Measurements from ENCODE around the gene NOL9. TPM values are rescaled to one million over a fixed set of nuclear protein-coding genes. Genes with fewer than 3 reads are reported as not detected.

The NOL9 gene
- total and polyA plus RNA-seq, 2 donors (not counting 3 experiments of a cell fraction or from before 2014, with no cell fraction given): 14.1 to 42.9 TPM

GRCh38 chr1:6496890-6497214, 57.5 kb downstream of the NOL9 start:
- intact Hi-C loops (cut with micrococcal nuclease): loop anchor here (10.0 kb wide), 1 partner anchor 288 kb away; the partner anchor contains the start of gene CAMTA1
- Histone ChIP-seq H3K27ac (ENCODE audit: insufficient read depth, low read depth, low read length) (no peak overlapping the region), H3K36me3 (ENCODE audit: control insufficient read depth in 2 of 2, extremely low read depth in 1 of 2, insufficient read depth in 2 of 2, low read length in 2 of 2) (no peaks in the 10 kb centered on the region), H2AFZ (ENCODE audit: low read depth, low read length) (peak overlapping the region; percentile 42), H3K4me1 (ENCODE audit: control insufficient read depth, extremely low read depth, insufficient read depth, low read length) (peaks cover 29% of the 10 kb centered on the region), H3K9ac (replicated peaks; ENCODE audit: extremely low read depth, insufficient read depth, low read length) (peak overlapping the region; percentile 13), H4K20me1 (replicated peaks; ENCODE audit: control insufficient read depth, extremely low read depth, insufficient read depth, low read length) (no peaks in the 10 kb centered on the region), H3K4me3 (replicated peaks in 1 of 3; ENCODE audit: insufficient read depth in 1 of 3, low read depth in 1 of 3, low read length in 3 of 3) (peak overlapping the region; percentile 30 to 57 (median 48)), H3K9me1 (replicated peaks; ENCODE audit: control insufficient read depth, extremely low read depth, insufficient read depth, low read length) (no peaks in the 10 kb centered on the region), H3K4me2 (ENCODE audit: insufficient read depth, low read length) (peak overlapping the region; percentile 55), H3K9me3 (replicated peaks; ENCODE audit: control insufficient read depth, insufficient read depth, low read length) (no peaks in the 10 kb centered on the region), H3K27me3 (ENCODE audit: control insufficient read depth in 2 of 2, insufficient read depth in 2 of 2, low read length in 2 of 2) (no peaks in the 10 kb centered on the region), H3K79me2 (ENCODE audit: control insufficient read depth, insufficient read depth, low read length) (no peaks in the 10 kb centered on the region)
- no TSS peak for BruUV-seq (replicated peaks)
- CTCF ChIA-PET: no interaction called here
- DNase-seq (ENCODE audit: low read depth, low spot score) (no peak), FAIRE-seq (no peak)
- TF ChIP-seq MYC (IDR thresholded peaks at IDR 0.05; ENCODE audit: low read depth, low read length): no peak
- no peak for TF ChIP-seq JUN (IDR thresholded peaks at IDR 0.05; ENCODE audit: borderline replicate concordance, insufficient read depth, insufficient read length, low read depth)
- TF ChIP-seq EZH2 (IDR thresholded peaks at IDR 0.05; ENCODE audit: borderline replicate concordance, low read depth, low read length, severe bottlenecking): no peak
- TF ChIP-seq FOS (IDR thresholded peaks at IDR 0.05; ENCODE audit: borderline replicate concordance, insufficient read depth, low read length): no peak
- no peak for TF ChIP-seq GATA2 (IDR thresholded peaks at IDR 0.05; ENCODE audit: insufficient read depth, insufficient read length, low read depth, low read length)
- no peak for TF ChIP-seq POLR2AphosphoS5 (IDR thresholded peaks at IDR 0.05; ENCODE audit: insufficient read depth, low read depth, low read length)
- TF ChIP-seq POLR2A (IDR thresholded peaks at IDR 0.05; ENCODE audit: low read depth, low read length): no peak
- POLR2A ChIA-PET: no interaction called here
- dilution Hi-C loops (cut with MboI; ENCODE audit: extremely low pct_ligation_motif_present, low sequenced_read_pairs): no loop called here

GRCh38 chr1:6496365-6496721, 58.0 kb downstream of the NOL9 start:
- no peak for TF ChIP-seq MAX (IDR thresholded peaks at IDR 0.05; ENCODE audit: insufficient read depth, insufficient read length)
- TF ChIP-seq POLR2AphosphoS5 (IDR thresholded peaks at IDR 0.05; ENCODE audit: insufficient read depth, low read depth, low read length): no peak
- no peak for TF ChIP-seq EZH2 (IDR thresholded peaks at IDR 0.05; ENCODE audit: borderline replicate concordance, low read depth, low read length, severe bottlenecking)
- ChIA-PET CTCF (no interaction called here), POLR2A (no interaction called here)
- H3K9me3 ChIP-seq (replicated peaks; ENCODE audit: control insufficient read depth, insufficient read depth, low read length): no peaks in the 10 kb centered on the region
- no TSS peak for BruUV-seq (replicated peaks)
- H3K27ac ChIP-seq (ENCODE audit: insufficient read depth, low read depth, low read length): no peak overlapping the region
- peaks cover 31% of the 10 kb centered on the region for H3K4me1 ChIP-seq (ENCODE audit: control insufficient read depth, extremely low read depth, insufficient read depth, low read length)
- peak overlapping the region; percentile 55 for H3K4me2 ChIP-seq (ENCODE audit: insufficient read depth, low read length)
- peak overlapping the region in 2 of 3 experiments; percentile 30 to 48 for H3K4me3 ChIP-seq (replicated peaks in 1 of 3; ENCODE audit: insufficient read depth in 1 of 3, low read depth in 1 of 3, low read length in 3 of 3)
- no peaks in the 10 kb centered on the region for H3K9me1 ChIP-seq (replicated peaks; ENCODE audit: control insufficient read depth, extremely low read depth, insufficient read depth, low read length)
- no peaks in the 10 kb centered on the region for H3K36me3 ChIP-seq (ENCODE audit: control insufficient read depth in 2 of 2, extremely low read depth in 1 of 2, insufficient read depth in 2 of 2, low read length in 2 of 2)
- intact Hi-C loops (cut with micrococcal nuclease) (loop anchor here (10.0 kb wide), 1 partner anchor 288 kb away; the partner anchor contains the start of gene CAMTA1), dilution Hi-C loops (cut with MboI; ENCODE audit: extremely low pct_ligation_motif_present, low sequenced_read_pairs) (no loop called here)
- FAIRE-seq (no peak), DNase-seq (ENCODE audit: low read depth, low spot score) (no peak)
- H3K79me2 ChIP-seq (ENCODE audit: control insufficient read depth, insufficient read depth, low read length): no peaks in the 10 kb centered on the region
- H2AFZ ChIP-seq (ENCODE audit: low read depth, low read length): no peak overlapping the region
- no peaks in the 10 kb centered on the region for H4K20me1 ChIP-seq (replicated peaks; ENCODE audit: control insufficient read depth, extremely low read depth, insufficient read depth, low read length)
- H3K27me3 ChIP-seq (ENCODE audit: control insufficient read depth in 2 of 2, insufficient read depth in 2 of 2, low read length in 2 of 2): no peaks in the 10 kb centered on the region
- H3K9ac ChIP-seq (replicated peaks; ENCODE audit: extremely low read depth, insufficient read depth, low read length): no peak overlapping the region

Data from endothelial cell of umbilical vein (primary cell).